GM18909 (cell line): ENCODE results near the gene GFM1.
A peak's percentile ranks its signal among the peaks of the same experiment; 100 is the strongest.
"Not testable (repeated sequence)": the region's sequence is repeated elsewhere in the genome, so short reads cannot be mapped to it uniquely, and the experiment has no call there.

Source experiments
- ATAC-seq: cut with Tn5 transposase; IDR thresholded peaks from one replicate; pipeline ENCODE4 v1.9.1; 2021; ENCODE audit warnings: mild to moderate bottlenecking; ENCODE audit not compliant: unreplicated experiment, poor library complexity

GFM1 gene

DNA sequence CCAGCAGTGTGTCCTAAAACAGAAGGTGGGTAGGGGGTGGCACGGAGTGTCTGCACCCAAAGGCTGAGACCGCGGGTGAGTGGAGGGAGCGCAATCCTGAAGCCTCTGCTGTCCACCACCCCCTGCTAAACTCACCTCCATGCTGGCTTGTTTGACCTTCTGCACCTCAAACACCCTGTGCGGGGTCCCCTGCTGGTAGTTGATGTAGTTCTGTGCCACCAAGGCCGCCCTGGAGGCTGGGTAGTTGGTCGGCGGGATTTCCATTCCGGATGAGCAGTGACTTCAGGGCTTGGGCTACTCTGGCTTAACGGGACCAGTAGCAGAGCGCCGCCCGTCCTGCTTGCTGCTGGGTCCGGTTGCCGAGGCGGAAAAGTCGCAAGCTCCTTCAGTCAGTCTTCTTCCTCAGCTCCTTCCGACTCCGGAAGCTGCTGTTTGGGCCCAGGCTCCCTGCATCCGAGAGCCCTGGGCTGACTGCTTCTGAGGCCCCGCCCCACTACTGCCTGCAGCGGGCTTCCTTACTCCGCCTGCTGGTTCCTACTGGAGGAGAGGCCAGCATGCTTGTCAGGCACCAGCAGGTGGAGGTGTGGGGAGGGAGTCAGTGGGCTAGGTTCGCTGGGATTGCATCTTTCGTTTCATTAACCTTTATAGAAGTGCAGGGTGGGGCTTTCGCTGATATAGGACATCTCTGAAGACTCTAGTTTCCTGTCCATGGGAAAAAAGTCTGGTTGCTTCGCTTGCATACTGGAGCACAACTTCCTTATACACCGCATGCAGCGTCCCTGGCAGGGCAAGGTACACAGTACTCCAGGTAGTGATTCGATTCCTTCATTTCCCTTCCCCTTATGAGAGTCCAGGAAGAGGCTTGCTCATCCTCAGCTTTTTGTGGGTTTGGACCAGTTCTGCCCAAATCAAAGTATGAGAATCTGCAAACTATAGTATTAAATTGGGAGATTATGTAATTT is 28.2 kb downstream of the GFM1 start, which contains the start of gene LXN:
LXN (minus strand) TSS at position 434 of the 962 bp plus-strand sequence; CDS start at position 264, 170 bp downstream.
- peak; percentile 100 for ATAC-seq

DNA sequence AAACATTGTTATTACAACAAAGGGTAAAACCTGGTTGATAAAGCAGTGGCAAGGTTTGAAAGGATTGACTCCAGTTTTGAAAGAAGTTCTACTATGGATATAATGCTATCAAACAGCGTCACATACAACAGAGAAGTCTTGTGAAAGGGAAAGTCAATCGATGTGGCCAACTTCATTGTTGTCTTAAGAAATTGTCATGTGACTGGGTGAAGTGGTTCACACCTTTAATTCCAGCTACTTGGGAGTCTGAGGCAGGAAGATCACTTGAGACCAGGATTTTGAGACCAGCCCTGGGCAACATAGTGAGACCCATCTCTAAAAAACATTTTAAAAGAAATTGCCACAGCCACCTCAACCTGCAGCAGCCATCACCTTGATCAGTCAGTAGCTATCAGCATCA is 34.4 kb downstream of the GFM1 start:
- ATAC-seq = no peak

DNA sequence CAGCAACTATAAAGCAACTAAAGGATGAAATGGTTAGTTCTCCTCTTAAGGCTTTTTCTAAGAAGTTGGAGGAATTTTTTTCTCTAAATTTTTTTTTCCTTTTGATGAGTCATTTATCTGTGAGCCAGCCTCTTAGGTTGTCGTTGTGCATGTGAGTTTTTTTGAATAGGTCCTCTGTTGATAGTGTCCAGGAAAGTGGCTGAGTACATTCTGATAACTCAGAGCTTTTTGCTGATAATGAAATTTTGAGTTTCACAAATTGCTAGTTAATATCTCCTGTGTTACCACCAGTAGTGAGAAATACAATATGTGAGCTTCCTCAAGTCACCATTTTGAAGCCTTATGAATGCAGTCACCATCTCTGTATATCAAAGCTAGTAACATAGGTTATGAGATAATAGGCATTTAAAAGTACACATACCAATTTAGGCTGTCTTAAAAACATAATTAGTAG is 35.2 kb downstream of the GFM1 start:
- no peak for ATAC-seq

DNA sequence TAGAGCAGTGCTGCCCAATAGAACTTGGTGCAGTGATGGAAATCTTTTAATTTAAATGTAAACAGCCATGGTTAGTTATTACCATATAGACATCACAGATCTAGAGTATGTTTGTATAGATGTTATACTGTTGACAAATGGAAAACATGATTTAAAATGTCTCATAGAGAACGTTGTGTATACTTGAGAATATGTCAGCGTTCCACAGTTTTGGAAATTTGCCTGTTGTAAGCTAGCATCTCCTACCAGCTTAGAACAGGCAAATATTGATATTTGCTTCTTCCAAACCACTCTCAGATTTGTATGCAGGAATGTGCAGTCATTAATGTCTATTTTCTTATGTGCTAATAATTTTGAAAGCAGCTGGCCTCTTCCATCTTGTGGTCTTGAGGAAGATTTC is 36.5 kb downstream of the GFM1 start:
- ATAC-seq = no peak

GRCh38 chr3:158683230-158683962 is 39.1 kb downstream of the GFM1 start:
- ATAC-seq = no peak

DNA sequence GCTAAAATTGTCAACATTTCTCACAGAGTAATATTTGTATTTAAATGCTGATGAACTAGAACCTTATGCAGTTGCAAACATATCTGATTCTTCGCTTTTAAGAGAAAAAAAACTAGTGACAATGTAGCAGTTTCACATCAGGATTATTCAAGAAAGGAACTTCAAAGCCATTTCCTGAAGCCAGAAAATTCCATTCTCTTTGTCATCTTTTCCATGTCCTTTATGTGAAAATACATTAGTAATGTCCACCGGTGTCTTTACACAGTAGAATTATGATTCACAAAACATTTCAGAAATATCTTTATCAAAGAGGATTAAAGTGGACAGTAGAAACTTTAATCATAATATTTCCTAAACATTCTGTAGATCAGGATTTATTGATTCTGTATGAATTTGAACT is 40.8 kb downstream of the GFM1 start:
- ATAC-seq = no peak

DNA sequence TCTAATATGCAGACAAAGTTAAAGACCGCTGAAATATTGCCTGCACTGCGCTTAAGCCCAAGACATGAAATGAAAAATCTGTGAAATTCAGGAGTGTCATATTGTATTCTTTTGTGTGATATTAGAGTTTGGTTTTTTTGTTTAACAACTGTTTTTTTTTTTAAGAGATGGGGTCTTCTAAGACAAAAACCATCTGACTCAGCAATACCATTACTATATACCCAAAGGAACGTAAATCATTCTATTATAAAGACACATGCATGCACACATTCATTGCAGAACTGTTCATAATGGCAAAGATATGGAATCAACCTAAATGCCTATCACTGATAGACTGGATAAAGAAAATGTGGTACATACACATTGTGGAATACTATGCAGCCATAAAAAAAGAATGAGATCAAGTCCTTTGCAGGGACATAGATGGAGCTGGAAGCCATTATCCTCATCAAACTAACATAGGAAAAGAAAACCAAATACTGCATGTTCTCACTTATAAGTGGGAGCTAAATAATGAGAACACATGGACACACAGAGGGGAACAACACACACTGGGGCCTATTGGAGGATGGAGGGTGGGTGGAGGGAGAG is 49.6 kb downstream of the GFM1 start:
- not testable (repeated sequence) for ATAC-seq

DNA sequence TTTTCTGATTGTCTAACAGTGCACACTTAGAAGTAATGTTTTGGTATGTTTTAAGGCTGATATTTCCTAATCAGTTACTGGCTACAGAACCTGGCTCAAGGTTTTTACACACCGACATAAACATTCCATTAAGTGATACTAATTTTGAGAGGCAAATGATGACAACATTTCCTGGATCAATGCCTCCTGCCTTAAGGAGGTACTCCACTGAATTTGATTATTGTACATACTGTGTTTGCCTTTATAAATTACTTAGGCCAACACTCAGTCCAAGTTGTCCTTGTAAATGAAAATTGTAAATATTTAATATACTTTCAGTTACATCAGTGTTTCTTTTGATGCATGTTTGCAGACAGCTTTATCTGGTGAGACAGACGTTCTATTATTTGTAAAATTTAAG is 52.3 kb downstream of the GFM1 start:
- ATAC-seq = no peak

GRCh38 chr3:158700559-158700958 is 56.2 kb downstream of the GFM1 start:
- no peak for ATAC-seq

DNA sequence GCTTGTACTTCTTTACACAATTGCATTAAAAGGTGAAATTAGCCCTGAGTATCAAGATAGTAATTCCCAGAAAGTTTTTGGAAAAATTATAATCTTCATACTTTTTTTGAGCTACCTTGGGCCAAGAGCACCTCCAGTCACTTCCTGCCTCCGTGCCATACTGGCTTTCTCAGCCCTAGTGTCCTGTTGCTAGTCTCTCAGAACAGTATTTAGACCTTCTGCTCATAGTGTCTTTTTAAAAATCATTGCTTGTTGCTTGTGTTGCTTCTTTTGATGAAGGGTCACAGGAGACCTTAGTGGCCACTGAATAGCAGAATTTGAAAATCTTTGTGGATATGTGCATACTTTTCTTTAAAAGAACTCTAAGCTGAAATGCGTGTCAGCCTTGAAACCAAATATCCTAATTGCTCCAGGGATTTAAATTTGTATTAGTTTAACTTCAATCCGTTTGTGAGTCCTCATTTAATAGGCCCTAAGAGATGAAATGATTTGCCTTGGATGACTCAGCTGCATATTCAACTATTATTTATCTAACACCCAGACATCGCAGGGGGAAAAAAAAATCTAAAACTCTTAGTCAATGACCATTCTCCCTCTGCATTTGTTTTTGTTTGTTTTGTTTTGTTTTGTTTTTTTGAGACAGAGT is 57.2 kb downstream of the GFM1 start:
- ATAC-seq = no peak

DNA sequence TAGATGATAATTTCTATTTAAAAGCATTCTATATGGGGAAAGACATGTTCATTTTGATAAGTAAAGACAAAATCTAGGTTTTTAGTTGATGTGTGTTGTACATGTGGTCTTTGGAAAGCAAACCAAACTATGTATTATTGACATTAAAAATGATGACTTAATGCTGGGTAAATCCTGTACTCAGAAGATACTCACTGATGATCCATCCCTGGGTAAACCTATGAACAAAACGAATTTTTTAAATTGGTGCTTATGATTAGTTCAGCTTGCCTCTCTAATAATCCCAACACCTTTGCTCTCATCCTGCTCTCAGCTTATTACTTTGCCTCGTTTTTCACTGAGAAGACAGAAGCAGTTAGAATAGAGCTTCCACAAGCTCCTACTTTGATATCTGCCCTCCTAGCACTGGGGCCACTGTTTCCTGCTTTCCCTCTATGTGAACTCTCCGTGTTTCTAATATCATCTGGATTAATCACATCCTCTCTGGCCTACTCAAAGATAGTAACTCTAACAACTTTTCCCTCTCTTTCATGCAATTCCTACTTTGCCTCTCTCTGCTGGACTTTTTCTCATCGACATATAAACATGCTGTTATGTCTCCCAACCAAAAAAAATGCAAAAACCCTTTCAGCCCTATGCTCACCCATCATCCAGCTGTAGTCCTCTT is 58.6 kb downstream of the GFM1 start:
- no peak for ATAC-seq

- ATAC-seq = no peak
These were observed 59.2 kb downstream of the GFM1 start for GRCh38 chr3:158703566-158703965.

DNA sequence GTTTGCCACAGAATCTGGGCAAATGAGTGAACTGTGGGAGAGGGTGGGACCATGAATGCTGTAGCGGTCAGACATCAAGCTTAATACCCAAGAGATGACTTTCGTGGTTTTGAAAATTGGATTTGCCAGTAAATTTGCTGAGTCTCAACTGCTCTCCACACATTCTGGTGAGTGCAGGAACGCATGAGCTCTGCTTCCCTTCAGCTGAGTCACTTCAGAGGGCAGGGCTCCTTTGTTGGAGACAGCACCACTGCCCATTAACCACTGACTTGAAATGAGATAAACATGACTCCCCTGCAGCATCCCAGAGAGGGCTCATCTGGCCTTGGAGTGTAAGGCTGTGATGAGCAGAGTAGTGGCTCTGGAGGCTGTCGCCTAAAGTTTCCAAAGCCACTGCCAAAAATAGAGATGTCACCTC is 65.3 kb downstream of the GFM1 start:
- ATAC-seq = no peak

DNA sequence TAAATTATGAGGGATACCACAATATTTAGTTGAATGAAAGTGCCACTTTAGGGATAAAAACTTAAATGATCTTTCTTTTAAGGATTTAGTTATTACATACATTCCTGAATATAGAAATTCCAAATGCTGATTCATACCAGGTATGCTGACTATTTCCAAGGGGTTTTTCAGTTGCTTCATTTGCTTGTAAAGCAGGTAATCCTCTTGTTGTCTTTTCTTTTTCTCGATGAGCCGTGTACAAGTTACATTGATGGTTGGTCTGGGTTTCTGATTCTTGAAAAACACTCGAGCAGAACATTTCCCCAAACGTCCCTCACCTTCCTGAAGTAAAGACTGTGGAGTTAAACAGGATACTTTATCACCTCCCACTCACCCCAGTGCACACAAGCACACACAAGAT is 66.3 kb downstream of the GFM1 start:
- no peak for ATAC-seq

GRCh38 chr3:158711886-158712285 is 67.6 kb downstream of the GFM1 start:
- no peak for ATAC-seq

- ATAC-seq = no peak
These were observed 68.1 kb downstream of the GFM1 start for GRCh38 chr3:158712443-158712842.

DNA sequence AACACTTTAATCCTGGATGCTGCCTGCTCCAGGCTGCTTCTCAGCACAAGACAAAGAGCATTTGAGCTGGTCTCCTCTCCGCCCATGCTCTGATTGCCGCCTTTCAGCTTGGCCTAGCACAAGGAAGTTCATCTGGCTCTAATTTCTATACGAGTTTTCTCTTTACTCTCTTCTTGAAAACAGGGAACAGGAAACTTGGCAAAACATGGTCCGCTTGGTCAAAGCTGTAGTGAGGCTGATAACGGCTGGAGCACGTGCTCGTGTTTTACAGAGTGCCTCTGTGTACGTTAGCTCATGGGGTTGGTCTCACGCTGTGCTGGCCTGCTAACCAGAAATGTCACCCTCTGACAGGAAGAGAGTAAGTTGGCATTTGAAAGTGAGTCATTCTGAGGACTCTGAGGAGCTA is 68.8 kb downstream of the GFM1 start:
- ATAC-seq = no peak

DNA sequence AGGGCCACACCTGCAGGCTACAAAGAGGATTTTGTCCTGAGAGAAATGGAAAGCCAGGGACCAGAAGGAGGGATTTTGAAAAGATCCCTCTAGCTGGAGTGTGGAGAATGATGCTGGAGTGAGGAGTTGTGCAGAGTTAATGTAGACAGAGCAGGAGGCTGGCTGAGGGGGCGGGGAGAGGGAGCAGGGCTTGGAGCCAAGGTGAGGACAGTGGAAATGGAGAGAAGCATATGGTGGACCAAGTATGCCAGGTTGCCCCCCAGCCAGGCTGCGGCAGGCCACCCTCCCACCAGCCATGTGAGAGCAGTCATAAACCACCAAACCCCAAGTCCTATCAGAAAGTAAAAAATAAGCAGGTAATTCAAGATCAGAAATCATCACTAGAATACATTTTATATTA is 73.2 kb downstream of the GFM1 start:
- ATAC-seq = no peak

- no peak for ATAC-seq
These were observed 74.3 kb downstream of the GFM1 start for GRCh38 chr3:158718490-158719170.
